Parathyroid adenoma (tissue), 2 donors: Measurements from ENCODE around the gene LRP2BP.

Source experiments
- H2AFZ ChIP-seq: fragments of 300-600 bp; sonication (generic); one replicate; pipeline ENCODE4 v1.7.0; 2017; ENCODE audit warnings: antibody characterized with exemption, mild to moderate bottlenecking
- H3K27ac ChIP-seq: fragments of 300-600 bp; sonication (generic); one replicate; pipeline ENCODE4 v1.7.0; 2017
- H3K27me3 ChIP-seq: fragments of 300-600 bp; sonication (generic); one replicate; pipeline ENCODE4 v1.7.0; 2017; ENCODE audit warnings: low read length; ENCODE audit not compliant: control insufficient read depth, insufficient read depth
- H3K36me3 ChIP-seq: fragments of 300-600 bp; sonication (generic); one replicate; pipeline ENCODE4 v1.7.0; 2017; ENCODE audit warnings: low read length; ENCODE audit not compliant: control insufficient read depth, insufficient read depth
- H3K4me1 ChIP-seq: fragments of 300-600 bp; sonication (generic); one replicate; pipeline ENCODE4 v1.7.0; 2017; ENCODE audit warnings: control low read depth
- H3K4me2 ChIP-seq: fragments of 300-600 bp; sonication (generic); one replicate; pipeline ENCODE4 v1.7.0; 2017; ENCODE audit warnings: low read length
- H3K4me3 ChIP-seq: fragments of 300-600 bp; sonication (generic); one replicate; pipeline ENCODE4 v1.7.0; 2017; ENCODE audit warnings: low read depth, low read length
- H3K79me2 ChIP-seq: fragments of 300-600 bp; sonication (generic); one replicate; pipeline ENCODE4 v1.7.0; 2017; ENCODE audit warnings: control low read depth
- H3K9ac ChIP-seq: fragments of 300-600 bp; sonication (generic); one replicate; pipeline ENCODE4 v1.7.0; 2017; ENCODE audit warnings: mild to moderate bottlenecking
- H3K9me3 ChIP-seq: fragments of 300-600 bp; sonication (generic); one replicate; pipeline ENCODE4 v1.7.0; 2017; ENCODE audit warnings: low read length; ENCODE audit not compliant: control insufficient read depth
- CTCF ChIP-seq: fragments of 300-600 bp; sonication (generic); IDR thresholded peaks from one replicate; pipeline ENCODE4 v1.7.0; 2017; ENCODE audit warnings: antibody characterized with exemption, mild to moderate bottlenecking
- donor health status: primary hyperparathyroidism.

Gene LRP2BP

GRCh38 chr4:185382754-185383153 is 13.0 kb downstream of the LRP2BP start:
- Histone ChIP-seq H3K36me3 (no peaks in the 10 kb centered on the region), H3K4me1 (no peaks in the 10 kb centered on the region), H3K9ac (no peak overlapping the region), H3K4me3 (no peak overlapping the region), H2AFZ (no peak overlapping the region), H3K79me2 (no peaks in the 10 kb centered on the region), H3K9me3 (no peaks in the 10 kb centered on the region), H3K4me2 (no peak overlapping the region), H3K27ac (no peak overlapping the region), H3K27me3 (no peaks in the 10 kb centered on the region)
- TF ChIP-seq CTCF: no peak

- no peak overlapping the region for H3K9ac ChIP-seq
- H3K36me3 ChIP-seq: no peaks in the 10 kb centered on the region
- H3K4me3 ChIP-seq: no peak overlapping the region
- H3K27me3 ChIP-seq: no peaks in the 10 kb centered on the region
- H3K27ac ChIP-seq: no peak overlapping the region
- no peaks in the 10 kb centered on the region for H3K79me2 ChIP-seq
- no peak for TF ChIP-seq CTCF
- H3K4me2 ChIP-seq: no peak overlapping the region
- no peaks in the 10 kb centered on the region for H3K4me1 ChIP-seq
- H3K9me3 ChIP-seq: no peaks in the 10 kb centered on the region
- H2AFZ ChIP-seq: no peak overlapping the region
These were observed 14.2 kb downstream of the LRP2BP start for GRCh38 chr4:185381288-185382196.

- Histone ChIP-seq H3K27ac (no peak overlapping the region), H3K36me3 (no peaks in the 10 kb centered on the region), H3K79me2 (no peaks in the 10 kb centered on the region), H3K9me3 (no peaks in the 10 kb centered on the region), H3K9ac (no peak overlapping the region), H2AFZ (no peak overlapping the region), H3K4me3 (no peak overlapping the region), H3K4me1 (no peaks in the 10 kb centered on the region), H3K27me3 (no peaks in the 10 kb centered on the region), H3K4me2 (no peak overlapping the region)
- TF ChIP-seq CTCF: no peak
These were observed 15.4 kb downstream of the LRP2BP start for GRCh38 chr4:185380320-185380719.

- H3K4me2 ChIP-seq: no peak overlapping the region
- no peak overlapping the region for H3K9ac ChIP-seq
- H3K9me3 ChIP-seq: no peaks in the 10 kb centered on the region
- H3K36me3 ChIP-seq: no peaks in the 10 kb centered on the region
- H3K4me1 ChIP-seq: no peaks in the 10 kb centered on the region
- no peak overlapping the region for H3K27ac ChIP-seq
- no peak for TF ChIP-seq CTCF
- H3K79me2 ChIP-seq: no peaks in the 10 kb centered on the region
- H3K4me3 ChIP-seq: no peak overlapping the region
- H2AFZ ChIP-seq: no peak overlapping the region
- no peaks in the 10 kb centered on the region for H3K27me3 ChIP-seq
These were observed 16.1 kb downstream of the LRP2BP start for GRCh38 chr4:185379326-185380295.
